Mesenteric fat pad (tissue), 1 donor: ENCODE results near the gene MAGI2. TPM values are rescaled to one million over a fixed set of nuclear protein-coding genes. Genes with fewer than 3 reads are reported as not detected.

Source experiments
- DNase-seq: peaks from one replicate; pipeline ENCODE4 v3.0.0-alpha.2; 2020; ENCODE audit warnings: low spot score
- total RNA-seq: library from RNA; stranded (reverse); fragmentation: NEBNext Ultra II Directional; extraction: Animal tissue kit (Norgen Biotek cat#: 25700); gene quantifications from one replicate; pipeline ENCODE4 v1.2.1, GENCODE V29; 2021
- donor health status: DM: yes; HTN: yes; CAD: no.

The MAGI2 gene
- total RNA-seq, 1 donor from 2014 or later, result 9.7 TPM

GRCh38 chr7:78443811-78444210, 1009.7 kb downstream of the MAGI2 start:
- DNase-seq, result no peak

- no peak for DNase-seq
Measured at GRCh38 chr7:78441737-78442136, 1011.7 kb downstream of the MAGI2 start.

- no peak for DNase-seq
Measured at GRCh38 chr7:78438433-78438832, 1015.0 kb downstream of the MAGI2 start.

GRCh38 chr7:78437118-78437517, 1016.3 kb downstream of the MAGI2 start:
- DNase-seq, result no peak

GRCh38 chr7:78435355-78435754, 1018.1 kb downstream of the MAGI2 start:
- no peak for DNase-seq

- DNase-seq, result no peak
Measured at GRCh38 chr7:78434281-78434680, 1019.2 kb downstream of the MAGI2 start.

GRCh38 chr7:78433421-78433820, 1020.0 kb downstream of the MAGI2 start:
- no peak for DNase-seq

- no peak for DNase-seq
Measured at GRCh38 chr7:78429878-78430277, 1023.6 kb downstream of the MAGI2 start.

GRCh38 chr7:78427209-78427608, 1026.3 kb downstream of the MAGI2 start:
- DNase-seq, result no peak

- DNase-seq, result no peak
Measured at GRCh38 chr7:78420001-78420400, 1033.5 kb downstream of the MAGI2 start.

- DNase-seq, result no peak
Measured at GRCh38 chr7:78417180-78417853, 1036.2 kb downstream of the MAGI2 start.

- no peak for DNase-seq
Measured at GRCh38 chr7:78413568-78413967, 1039.9 kb downstream of the MAGI2 start.

- DNase-seq, result no peak
Measured at GRCh38 chr7:78412216-78412858, 1041.1 kb downstream of the MAGI2 start.

GRCh38 chr7:78407031-78407430, 1046.4 kb downstream of the MAGI2 start:
- no peak for DNase-seq

- no peak for DNase-seq
Measured at GRCh38 chr7:78406531-78406930, 1046.9 kb downstream of the MAGI2 start.

- DNase-seq, result no peak
Measured at GRCh38 chr7:78402096-78402495, 1051.4 kb downstream of the MAGI2 start.

GRCh38 chr7:78400038-78400437, 1053.4 kb downstream of the MAGI2 start:
- DNase-seq, result no peak

GRCh38 chr7:78399033-78399769, 1054.3 kb downstream of the MAGI2 start:
- DNase-seq, result no peak

- no peak for DNase-seq
Measured at GRCh38 chr7:78398576-78398975, 1054.9 kb downstream of the MAGI2 start.

- no peak for DNase-seq
Measured at GRCh38 chr7:78398081-78398480, 1055.4 kb downstream of the MAGI2 start.

- DNase-seq, result no peak
Measured at GRCh38 chr7:78396210-78396609, 1057.3 kb downstream of the MAGI2 start.

GRCh38 chr7:78395298-78396036, 1058.0 kb downstream of the MAGI2 start:
- no peak for DNase-seq
